ENCODE results near the gene OR4B1. TPM values are rescaled to one million over a fixed set of nuclear protein-coding genes. Genes with fewer than 3 reads are reported as not detected.

The OR4B1 gene, protein sequence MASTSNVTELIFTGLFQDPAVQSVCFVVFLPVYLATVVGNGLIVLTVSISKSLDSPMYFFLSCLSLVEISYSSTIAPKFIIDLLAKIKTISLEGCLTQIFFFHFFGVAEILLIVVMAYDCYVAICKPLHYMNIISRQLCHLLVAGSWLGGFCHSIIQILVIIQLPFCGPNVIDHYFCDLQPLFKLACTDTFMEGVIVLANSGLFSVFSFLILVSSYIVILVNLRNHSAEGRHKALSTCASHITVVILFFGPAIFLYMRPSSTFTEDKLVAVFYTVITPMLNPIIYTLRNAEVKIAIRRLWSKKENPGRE
- polyA plus RNA-seq (2011; rRNA removed) (not detected in 2 replicates), polyA minus RNA-seq (2011; rRNA and poly(A)+ RNA removed) (not detected in 2 replicates)

GRCh38 chr11:48216510-48216909 lies at the start of gene OR4B1:
Gene OR4B1, plus strand, starts transcription at chr11:48216810. Its CDS starts 0 bp downstream, at chr11:48216810.
- H3K27me3 ChIP-seq (ENCODE audit: control insufficient read depth, insufficient read depth, low read length) = no peaks in the 10 kb centered on the region
- no peak for DNase-seq (ENCODE audit: low read depth, low spot score)
- TF ChIP-seq, protein P1, sequence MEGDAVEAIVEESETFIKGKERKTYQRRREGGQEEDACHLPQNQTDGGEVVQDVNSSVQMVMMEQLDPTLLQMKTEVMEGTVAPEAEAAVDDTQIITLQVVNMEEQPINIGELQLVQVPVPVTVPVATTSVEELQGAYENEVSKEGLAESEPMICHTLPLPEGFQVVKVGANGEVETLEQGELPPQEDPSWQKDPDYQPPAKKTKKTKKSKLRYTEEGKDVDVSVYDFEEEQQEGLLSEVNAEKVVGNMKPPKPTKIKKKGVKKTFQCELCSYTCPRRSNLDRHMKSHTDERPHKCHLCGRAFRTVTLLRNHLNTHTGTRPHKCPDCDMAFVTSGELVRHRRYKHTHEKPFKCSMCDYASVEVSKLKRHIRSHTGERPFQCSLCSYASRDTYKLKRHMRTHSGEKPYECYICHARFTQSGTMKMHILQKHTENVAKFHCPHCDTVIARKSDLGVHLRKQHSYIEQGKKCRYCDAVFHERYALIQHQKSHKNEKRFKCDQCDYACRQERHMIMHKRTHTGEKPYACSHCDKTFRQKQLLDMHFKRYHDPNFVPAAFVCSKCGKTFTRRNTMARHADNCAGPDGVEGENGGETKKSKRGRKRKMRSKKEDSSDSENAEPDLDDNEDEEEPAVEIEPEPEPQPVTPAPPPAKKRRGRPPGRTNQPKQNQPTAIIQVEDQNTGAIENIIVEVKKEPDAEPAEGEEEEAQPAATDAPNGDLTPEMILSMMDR (IDR thresholded peaks at IDR 0.05; ENCODE audit: low read depth, low read length) = no peak
- H3K9me3 ChIP-seq (ENCODE audit: control insufficient read depth, insufficient read depth, low read length) = no peaks in the 10 kb centered on the region
- CTCF ChIA-PET = no interaction called here
- H3K4me3 ChIP-seq (ENCODE audit: low read depth, low read length) = no peak within 1 kb of the TSS
- no peak within 1 kb of the TSS for H3K27ac ChIP-seq (ENCODE audit: low read depth, low read length)
- POLR2A ChIA-PET = no interaction called here

DNA sequence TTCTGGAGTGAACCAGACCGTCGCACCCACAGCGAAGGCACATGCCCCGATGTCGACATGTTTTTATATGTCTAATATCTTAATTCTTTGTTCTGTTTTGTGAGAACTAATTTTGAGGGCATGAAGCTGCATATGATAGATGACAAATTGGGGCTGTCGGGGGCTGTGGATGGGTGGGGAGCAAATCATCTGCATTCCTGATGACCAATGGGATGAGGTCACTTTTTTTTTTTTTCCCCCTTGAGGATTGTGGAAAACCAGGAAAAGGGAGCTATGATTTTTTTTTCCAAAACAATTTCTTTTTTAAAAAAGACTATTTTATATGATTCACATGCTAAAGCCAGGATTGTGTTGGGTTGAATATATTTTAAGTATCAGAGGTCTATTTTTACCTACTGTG lies 49.2 kb upstream of the OR4B1 start:
- ChIA-PET CTCF (no interaction called here), POLR2A (no interaction called here)
- TF ChIP-seq, protein P1 (IDR thresholded peaks at IDR 0.05; ENCODE audit: low read depth, low read length) = no peak
- H3K4me3 ChIP-seq (ENCODE audit: low read depth, low read length) = no peak overlapping the region
- no peaks in the 10 kb centered on the region for H3K27me3 ChIP-seq (ENCODE audit: control insufficient read depth, insufficient read depth, low read length)
- no peaks in the 10 kb centered on the region for H3K9me3 ChIP-seq (ENCODE audit: control insufficient read depth, insufficient read depth, low read length)
- DNase-seq (ENCODE audit: low read depth, low spot score) = no peak
- no peak overlapping the region for H3K27ac ChIP-seq (ENCODE audit: low read depth, low read length)

DNA sequence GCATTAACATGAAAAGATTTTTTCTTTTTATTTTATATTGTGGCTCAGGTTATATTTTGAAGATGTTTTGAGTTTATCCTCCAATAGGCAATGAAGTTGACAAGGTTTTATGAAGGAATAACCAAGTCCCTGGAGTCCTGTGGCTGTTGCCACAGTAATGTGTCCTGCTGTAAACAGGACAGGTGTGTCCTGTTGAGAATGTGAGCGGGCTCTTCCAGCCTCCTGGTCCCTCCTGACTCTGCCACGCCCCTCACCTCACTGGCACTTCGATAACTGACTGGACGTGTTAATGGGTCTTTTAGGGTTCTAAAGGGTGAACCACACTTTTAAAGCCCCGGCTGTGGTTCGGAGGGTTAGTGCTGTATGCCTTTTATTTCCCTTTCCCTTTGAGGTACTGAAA lies 47.8 kb upstream of the OR4B1 start:
- CTCF ChIA-PET = no interaction called here
- DNase-seq (ENCODE audit: low read depth, low spot score) = no peak
- H3K4me3 ChIP-seq (ENCODE audit: low read depth, low read length) = no peak overlapping the region
- H3K9me3 ChIP-seq (ENCODE audit: control insufficient read depth, insufficient read depth, low read length) = no peaks in the 10 kb centered on the region
- H3K27ac ChIP-seq (ENCODE audit: low read depth, low read length) = no peak overlapping the region
- TF ChIP-seq, protein P1 (IDR thresholded peaks at IDR 0.05; ENCODE audit: low read depth, low read length) = no peak
- POLR2A ChIA-PET = no interaction called here
- H3K27me3 ChIP-seq (ENCODE audit: control insufficient read depth, insufficient read depth, low read length) = no peaks in the 10 kb centered on the region

GRCh38 chr11:48169259-48169658 lies 47.4 kb upstream of the OR4B1 start:
- TF ChIP-seq, protein P1 (IDR thresholded peaks at IDR 0.05; ENCODE audit: low read depth, low read length) = no peak
- H3K27ac ChIP-seq (ENCODE audit: low read depth, low read length) = peak overlapping the region; percentile 3
- H3K27me3 ChIP-seq (ENCODE audit: control insufficient read depth, insufficient read depth, low read length) = no peaks in the 10 kb centered on the region
- no peaks in the 10 kb centered on the region for H3K9me3 ChIP-seq (ENCODE audit: control insufficient read depth, insufficient read depth, low read length)
- POLR2A ChIA-PET = no interaction called here
- CTCF ChIA-PET = no interaction called here
- DNase-seq (ENCODE audit: low read depth, low spot score) = no peak
- H3K4me3 ChIP-seq (ENCODE audit: low read depth, low read length) = no peak overlapping the region

DNA sequence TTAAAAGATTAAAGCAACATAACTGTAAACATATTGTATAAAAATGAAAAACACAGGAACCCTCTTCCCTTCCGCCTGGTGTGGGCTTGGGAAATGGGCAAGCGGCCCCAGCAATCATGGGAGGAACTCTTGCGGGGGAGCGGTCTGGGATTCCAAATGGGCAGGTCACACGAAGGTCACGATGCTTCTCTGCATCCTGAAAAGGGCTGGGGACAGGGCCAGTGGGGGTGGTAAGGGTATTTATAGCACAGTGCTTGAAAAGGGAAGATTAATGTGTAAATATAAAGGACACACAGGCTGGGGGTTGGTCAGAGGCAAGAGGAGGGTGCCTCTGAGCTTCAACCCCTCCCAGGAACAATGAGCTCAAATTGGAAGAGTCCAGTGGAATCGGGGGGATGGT lies 46.9 kb upstream of the OR4B1 start:
- DNase-seq (ENCODE audit: low read depth, low spot score) = no peak
- POLR2A ChIA-PET = no interaction called here
- H3K9me3 ChIP-seq (ENCODE audit: control insufficient read depth, insufficient read depth, low read length) = no peaks in the 10 kb centered on the region
- CTCF ChIA-PET = interaction anchor here (0.7 kb wide), 1 partner anchor 138 kb away, joined by 3 read pairs; no protein-coding TSS in a partner anchor
- H3K27me3 ChIP-seq (ENCODE audit: control insufficient read depth, insufficient read depth, low read length) = no peaks in the 10 kb centered on the region
- H3K4me3 ChIP-seq (ENCODE audit: low read depth, low read length) = no peak overlapping the region
- peak overlapping the region; percentile 33 for H3K27ac ChIP-seq (ENCODE audit: low read depth, low read length)
- TF ChIP-seq, protein P1 (IDR thresholded peaks at IDR 0.05; ENCODE audit: low read depth, low read length) = no peak

Measured in AG04450 (cell line).